HepG2 (cell line): Measurements from ENCODE around the gene STARD6. TPM values are rescaled to one million over a fixed set of nuclear protein-coding genes. Genes with fewer than 3 reads are reported as not detected.

Experiments used
- ATF5 ChIP-seq: sonication (generic); formaldehyde crosslinking; IDR thresholded peaks from 2 replicates; pipeline ENCODE4 v1.4.0; 2020; ENCODE audit warnings: mild to moderate bottlenecking, low read depth, missing genetic modification reagents
- CBX2 ChIP-seq, 2 experiments: fragments of 200-600 bp in 1 of 2; sonication (generic); formaldehyde crosslinking in 1 of 2; IDR thresholded peaks; 2 replicates each; pipeline versions ENCODE4 v1.7.0 to v1.8.1; 2018 to 2022; ENCODE audit warnings: low read depth in 2 of 2, low read length in 1 of 2, mild to moderate bottlenecking in 1 of 2, missing genetic modification reagents in 1 of 2
- CENPT ChIP-seq: sonication (generic); formaldehyde crosslinking; IDR thresholded peaks from 2 replicates; pipeline ENCODE4 v1.8.0; 2022; ENCODE audit warnings: low read depth, mild to moderate bottlenecking, moderate library complexity, missing genetic modification reagents
- ISX ChIP-seq: sonication (generic); formaldehyde crosslinking; conservative IDR thresholded peaks from 2 replicates; pipeline ENCODE4 v1.5.0; 2020; ENCODE audit warnings: missing genetic modification reagents
- KLF9 ChIP-seq: IDR thresholded peaks from 2 replicates; pipeline ENCODE4 v1.6.1; 2016; ENCODE audit warnings: low read depth
- PITX1 ChIP-seq: sonication (generic); formaldehyde crosslinking; IDR thresholded peaks from 2 replicates; pipeline ENCODE4 v1.5.1; 2020; ENCODE audit warnings: mild to moderate bottlenecking, missing genetic modification reagents
- PLSCR1 ChIP-seq: sonication (generic); formaldehyde crosslinking; IDR thresholded peaks from 2 replicates; pipeline ENCODE4 v1.5.0; 2020; ENCODE audit warnings: missing genetic modification reagents, mild to moderate bottlenecking, borderline replicate concordance
- POLR2A ChIP-seq, 2 experiments: IDR thresholded peaks; 2 replicates each; pipeline ENCODE4 v1.6.1; 2011; ENCODE audit warnings: low read depth in 2 of 2, low read length in 2 of 2, mild to moderate bottlenecking in 1 of 2, moderate library complexity in 1 of 2; ENCODE audit not compliant: insufficient read depth in 1 of 2
- POLR2AphosphoS5 ChIP-seq: IDR thresholded peaks from 2 replicates; pipeline ENCODE4 v1.6.1; 2012; ENCODE audit warnings: low read depth, low read length
- SRSF4 ChIP-seq: fragments of 200-400 bp; formaldehyde crosslinking; IDR thresholded peaks from one replicate; pipeline ENCODE4 v1.6.1; 2018; ENCODE audit warnings: mild to moderate bottlenecking, low read depth, low read length, moderate library complexity; ENCODE audit not compliant: poor library complexity, severe bottlenecking
- THRA ChIP-seq: sonication (generic); formaldehyde crosslinking; IDR thresholded peaks from 2 replicates; pipeline ENCODE4 v1.4.0; 2020; ENCODE audit warnings: missing genetic modification reagents, borderline replicate concordance
- U2AF1 ChIP-seq: fragments of 200-400 bp; formaldehyde crosslinking; optimal IDR thresholded peaks from 2 replicates; pipeline ENCODE3; 2017; ENCODE audit warnings: mild to moderate bottlenecking, low read depth, low read length
- ZNF33B ChIP-seq: sonication (generic); formaldehyde crosslinking; IDR thresholded peaks from 2 replicates; pipeline ENCODE4 v1.5.1; 2020; ENCODE audit warnings: mild to moderate bottlenecking, missing genetic modification reagents
- ZNF362 ChIP-seq: sonication (generic); formaldehyde crosslinking; IDR thresholded peaks from 2 replicates; pipeline ENCODE4 v1.4.0; 2020; ENCODE audit warnings: missing genetic modification reagents, mild to moderate bottlenecking, borderline replicate concordance
- ZNF451 ChIP-seq: sonication (generic); formaldehyde crosslinking; IDR thresholded peaks from 2 replicates; pipeline ENCODE4 v1.5.0; 2020; ENCODE audit warnings: mild to moderate bottlenecking, missing genetic modification reagents
- ZNF496 ChIP-seq: sonication (generic); formaldehyde crosslinking; IDR thresholded peaks from 2 replicates; pipeline ENCODE4 v1.8.1; 2023; ENCODE audit warnings: mild to moderate bottlenecking, moderate library complexity, missing genetic modification reagents; ENCODE audit not compliant: insufficient replicate concordance
- ZNF564 ChIP-seq: sonication (generic); formaldehyde crosslinking; IDR thresholded peaks from 2 replicates; pipeline ENCODE4 v1.8.1; 2023; ENCODE audit warnings: mild to moderate bottlenecking, missing genetic modification reagents
- ZNF660 ChIP-seq: sonication (generic); formaldehyde crosslinking; IDR thresholded peaks from 2 replicates; pipeline ENCODE4 v1.5.1; 2020; ENCODE audit warnings: mild to moderate bottlenecking, low read depth, missing genetic modification reagents, borderline replicate concordance
- ZNF691 ChIP-seq: sonication (generic); formaldehyde crosslinking; IDR thresholded peaks from 2 replicates; pipeline ENCODE4 v1.4.0; 2020; ENCODE audit warnings: missing genetic modification reagents, low read depth, mild to moderate bottlenecking, borderline replicate concordance
- ZNF720 ChIP-seq: sonication (generic); formaldehyde crosslinking; IDR thresholded peaks from 2 replicates; pipeline ENCODE4 v1.4.0; 2020; ENCODE audit warnings: missing genetic modification reagents
- ZSCAN31 ChIP-seq: sonication (generic); formaldehyde crosslinking; IDR thresholded peaks from 2 replicates; pipeline ENCODE4 v1.5.0; 2020; ENCODE audit warnings: low read depth, mild to moderate bottlenecking, missing genetic modification reagents
- polyA plus RNA-seq, 8 experiments: library from polyadenylated mRNA; depleted of rRNA in 3 of 8; stranded (reverse) in 7 of 8; unstranded in 1 of 8; fragments of >200 nt; fragmentation: Illumina TruSeq in 4 of 8; extraction: Trizol in 4 of 8; gene quantifications; 2 replicates each; pipeline versions ENCODE4 v1.2.1 to v1.2.3, GENCODE V29; 2011 to 2016; ENCODE audit warnings: low read depth in 4 of 8, missing spikeins in 1 of 8, mixed read lengths in 1 of 8; ENCODE audit not compliant: insufficient read depth in 1 of 8
- total RNA-seq, 5 experiments: library from RNA; depleted of rRNA; stranded (reverse); fragments of >200 nt; fragmentation: Illumina TruSeq; extraction: Trizol; gene quantifications; 2 replicates each; pipeline ENCODE4 v1.2.3, GENCODE V29; 2016; ENCODE audit warnings: low read depth in 1 of 5
- TF ChIP-seq, protein P1 (sequence below): sonication (generic); formaldehyde crosslinking; IDR thresholded peaks from 2 replicates; pipeline ENCODE4 v1.5.0; 2020; ENCODE audit warnings: mild to moderate bottlenecking, missing genetic modification reagents

STARD6 gene
- total and polyA plus RNA-seq, 2 of the 13 experiments (the other 11 are each of a cell fraction or from before 2014, with no cell fraction given): not detected

GRCh38 chr18:54357660-54358494 lies at the start of gene STARD6, which contains the start of gene C18orf54 (continued):
- TF ChIP-seq KLF9 (CRISPR knock-in tag) (no peak), POLR2AphosphoS5 (peak; percentile 67), THRA (CRISPR knock-in tag) (no peak), ZNF496 (CRISPR knock-in tag) (no peak), ZNF691 (peak; percentile 66; the same call in 1 of the 2 replicates), ZNF564 (0 out of 2 replicates have a peak, but pooled peaks have one; percentile 24), PLSCR1 (CRISPR knock-in tag) (no peak), ZNF33B (CRISPR knock-in tag) (no peak), CENPT (CRISPR knock-in tag) (no peak), ZSCAN31 (CRISPR knock-in tag) (no peak), ZNF451 (no peak), ZNF720 (no peak), U2AF1 (no peak), PITX1 (CRISPR knock-in tag) (no peak), SRSF4 (no peak), CBX2 (IDR thresholded peaks at IDR 0.05; ENCODE audit: low read depth, low read length) (no peak), CBX2 (CRISPR knock-in tag; IDR thresholded peaks at IDR 0.05; ENCODE audit: low read depth) (no peak), ATF5 (CRISPR knock-in tag) (0 out of 2 replicates have a peak, but pooled peaks have one; percentile 27), ZNF660 (CRISPR knock-in tag) (no peak), ISX (CRISPR knock-in tag) (no peak), ZNF362 (CRISPR knock-in tag) (no peak), POLR2A (IDR thresholded peaks at IDR 0.05; ENCODE audit: insufficient read depth in 1 of 2, low read depth in 2 of 2, low read length in 2 of 2) (peak in 1 of 2 experiments; percentile 70; a peak in 2 of 4 replicates)
- TF ChIP-seq, protein P1, sequence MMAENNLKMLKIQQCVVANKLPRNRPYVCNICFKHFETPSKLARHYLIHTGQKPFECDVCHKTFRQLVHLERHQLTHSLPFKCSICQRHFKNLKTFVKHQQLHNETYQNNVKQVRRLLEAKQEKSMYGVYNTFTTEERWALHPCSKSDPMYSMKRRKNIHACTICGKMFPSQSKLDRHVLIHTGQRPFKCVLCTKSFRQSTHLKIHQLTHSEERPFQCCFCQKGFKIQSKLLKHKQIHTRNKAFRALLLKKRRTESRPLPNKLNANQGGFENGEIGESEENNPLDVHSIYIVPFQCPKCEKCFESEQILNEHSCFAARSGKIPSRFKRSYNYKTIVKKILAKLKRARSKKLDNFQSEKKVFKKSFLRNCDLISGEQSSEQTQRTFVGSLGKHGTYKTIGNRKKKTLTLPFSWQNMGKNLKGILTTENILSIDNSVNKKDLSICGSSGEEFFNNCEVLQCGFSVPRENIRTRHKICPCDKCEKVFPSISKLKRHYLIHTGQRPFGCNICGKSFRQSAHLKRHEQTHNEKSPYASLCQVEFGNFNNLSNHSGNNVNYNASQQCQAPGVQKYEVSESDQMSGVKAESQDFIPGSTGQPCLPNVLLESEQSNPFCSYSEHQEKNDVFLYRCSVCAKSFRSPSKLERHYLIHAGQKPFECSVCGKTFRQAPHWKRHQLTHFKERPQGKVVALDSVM (CRISPR knock-in tag): no peak
